Kidney (tissue), 14 donors: Measurements from ENCODE around the gene DISP3. TPM values are rescaled to one million over a fixed set of nuclear protein-coding genes. Genes with fewer than 3 reads are reported as not detected.

Source experiments
- DNase-seq, 5 donors: peaks; one replicate each; pipeline ENCODE4 v3.0.0-alpha.2; 2013 to 2020
- FAIRE-seq: peaks from 2 replicates; lab custom pipeline; 2012; peaks lifted over from hg19 to GRCh38; lab: Jason Lieb, UNC
- H3K27ac ChIP-seq, 2 donors: one replicate each; pipeline ENCODE4 v1.7.0; 2013; ENCODE audit warnings: low read depth in 2 of 2, low read length in 2 of 2, inconsistent platforms in 1 of 2
- H3K27me3 ChIP-seq: one replicate; pipeline ENCODE4 v1.7.1; 2013; ENCODE audit warnings: low read length, inconsistent platforms; ENCODE audit not compliant: control insufficient read depth, insufficient read depth
- H3K36me3 ChIP-seq, 3 donors: one replicate each; pipeline versions ENCODE4 v1.7.0 to v1.7.1; 2013; ENCODE audit warnings: low read length in 3 of 3, control low read depth in 1 of 3, inconsistent platforms in 1 of 3; ENCODE audit not compliant: insufficient read depth in 3 of 3, control insufficient read depth in 2 of 3
- H3K4me1 ChIP-seq, 3 donors: one replicate each; pipeline versions ENCODE4 v1.7.0 to v1.7.1; 2013; ENCODE audit warnings: low read length in 3 of 3, inconsistent platforms in 1 of 3, low read depth in 1 of 3; ENCODE audit not compliant: control insufficient read depth in 2 of 3, insufficient read depth in 2 of 3
- H3K4me3 ChIP-seq, 3 donors: one replicate each; pipeline versions ENCODE4 v1.7.0 to v1.8.1; 2013; ENCODE audit warnings: low read length in 3 of 3, control low read depth in 1 of 3, inconsistent platforms in 1 of 3
- H3K9ac ChIP-seq, 3 donors: one replicate each; pipeline versions ENCODE4 v1.7.0 to v1.7.1; 2013; ENCODE audit warnings: low read length in 3 of 3, control low read depth in 1 of 3, inconsistent platforms in 1 of 3
- H3K9me3 ChIP-seq, 3 donors: one replicate each; pipeline versions ENCODE4 v1.7.0 to v1.7.1; 2013; ENCODE audit warnings: low read length in 3 of 3, control low read depth in 1 of 3, inconsistent platforms in 1 of 3; ENCODE audit not compliant: control insufficient read depth in 2 of 3, insufficient read depth in 1 of 3
- CTCF ChIP-seq: IDR thresholded peaks from 3 replicates; pipeline ENCODE4 v1.5.1; 2012; ENCODE audit warnings: mild to moderate bottlenecking, moderate library complexity, borderline replicate concordance; ENCODE audit not compliant: insufficient read depth; ENCODE audit errors: extremely low read depth
- intact Hi-C: fragments of 100-400 bp; cut with DNase I; formaldehyde crosslinking; loops from one replicate; pipeline ENCODE4 v1.11.1; 2022
- polyA plus RNA-seq: library from polyadenylated mRNA; stranded (reverse); fragments of 350-450 nt; fragmentation: Illumina TruSeq; extraction: RNeasy Lipid Tissue Mini Kit (QIAGEN cat#74804); gene quantifications from one replicate; pipeline ENCODE4 v1.2.3, GENCODE V29; 2014; ENCODE audit warnings: low read depth, low replicate concordance; ENCODE audit not compliant: insufficient read depth
- total RNA-seq: library from RNA; stranded (reverse); fragmentation: NEBNext Ultra II Directional; extraction: Animal tissue kit (Norgen Biotek cat#: 25700); gene quantifications from one replicate; pipeline ENCODE4 v1.2.1, GENCODE V29; 2021
- donor health status: control.
- donor health status: control.
- donor health status: control.
- donor health status: control.
- donor health status: control.
- donor health status: DM: yes; HTN: yes; CAD: no.
- donor health status: Normal renal cell carcinoma (clear cell type).

The DISP3 gene
- total and polyA plus RNA-seq, 2 donors from 2014 or later: 0.19 TPM; not detected in 1

DNA sequence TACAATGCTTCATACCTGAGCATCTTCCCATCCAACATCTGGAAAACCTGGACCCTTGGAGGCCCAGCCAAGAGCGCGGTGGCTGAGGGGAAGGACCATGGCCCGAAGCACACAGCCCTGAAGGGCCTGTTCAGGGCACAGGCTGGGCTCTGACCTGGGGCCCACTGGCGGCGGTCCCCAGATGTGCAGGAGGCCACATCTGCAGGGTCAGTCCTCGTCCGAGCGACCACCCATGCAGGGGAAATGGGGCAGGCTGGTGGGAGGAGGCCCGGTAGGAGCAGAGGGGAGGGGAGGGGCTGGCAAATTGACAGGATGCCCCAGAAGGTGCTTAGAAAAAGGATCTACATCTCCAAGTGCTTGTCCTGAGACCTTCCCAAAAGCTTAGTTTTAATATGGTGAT is 59.9 kb downstream of the DISP3 start:
- TF ChIP-seq CTCF: no peak
- H3K4me1 ChIP-seq: no peaks in the 10 kb centered on the region
- H3K9me3 ChIP-seq: no peaks in the 10 kb centered on the region
- intact Hi-C loops: no loop called here
- no peak overlapping the region for H3K9ac ChIP-seq
- no peak overlapping the region for H3K4me3 ChIP-seq
- FAIRE-seq (no peak), DNase-seq (no peak)
- no peaks in the 10 kb centered on the region for H3K36me3 ChIP-seq
- H3K27ac ChIP-seq: no peak overlapping the region
- no peaks in the 10 kb centered on the region for H3K27me3 ChIP-seq

DNA sequence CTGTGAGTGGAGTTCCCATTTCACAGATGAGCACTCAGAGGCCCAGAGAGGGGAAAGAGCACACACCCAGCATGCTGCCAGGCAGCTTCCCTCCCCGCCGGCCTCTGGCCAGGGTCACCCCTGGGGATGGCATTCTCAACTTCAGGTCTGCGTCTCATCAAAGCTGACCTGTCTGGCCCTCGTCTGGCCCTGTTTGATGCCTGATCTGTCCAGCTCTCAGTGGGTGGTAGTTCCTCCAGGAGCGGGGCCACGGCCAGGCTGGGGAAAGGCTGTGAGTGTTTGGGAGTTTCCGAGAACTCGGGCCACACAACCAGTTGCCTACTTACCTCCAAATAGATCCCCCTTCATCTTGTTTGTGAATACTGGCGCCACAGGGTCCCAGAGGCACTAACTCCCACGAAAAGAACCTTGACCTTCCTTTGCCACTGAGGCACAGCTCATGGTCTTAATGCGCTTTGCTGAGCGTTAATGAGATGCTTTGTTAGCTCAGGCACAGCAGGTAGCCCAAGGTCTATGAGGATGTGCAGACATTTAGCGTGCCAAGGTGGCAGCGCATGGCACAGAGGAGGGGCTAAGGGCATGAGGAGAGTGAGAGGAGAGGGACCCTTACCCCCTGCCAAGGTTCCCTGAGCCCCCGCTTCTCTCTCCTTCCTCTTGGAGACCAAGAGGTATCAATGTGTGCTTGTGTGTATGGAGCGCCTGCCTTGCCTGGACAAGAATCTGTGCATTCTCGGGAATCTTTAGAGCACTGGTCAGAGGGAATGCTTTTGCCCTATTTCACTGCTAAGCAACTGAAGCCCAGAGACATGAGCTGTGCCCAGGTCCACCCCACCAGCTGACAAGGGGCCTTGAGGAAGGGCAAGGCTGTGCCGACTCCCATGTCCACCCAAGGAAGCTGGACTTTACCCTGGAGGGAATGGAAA is 61.2 kb downstream of the DISP3 start:
- intact Hi-C loops: no loop called here
- no peaks in the 10 kb centered on the region for H3K9me3 ChIP-seq
- no peak overlapping the region for H3K9ac ChIP-seq
- no peak overlapping the region for H3K4me3 ChIP-seq
- no peaks in the 10 kb centered on the region for H3K36me3 ChIP-seq
- TF ChIP-seq CTCF: no peak
- H3K27me3 ChIP-seq: no peaks in the 10 kb centered on the region
- H3K4me1 ChIP-seq: no peaks in the 10 kb centered on the region
- no peak for FAIRE-seq
- DNase-seq: no peak
- no peak overlapping the region for H3K27ac ChIP-seq

DNA sequence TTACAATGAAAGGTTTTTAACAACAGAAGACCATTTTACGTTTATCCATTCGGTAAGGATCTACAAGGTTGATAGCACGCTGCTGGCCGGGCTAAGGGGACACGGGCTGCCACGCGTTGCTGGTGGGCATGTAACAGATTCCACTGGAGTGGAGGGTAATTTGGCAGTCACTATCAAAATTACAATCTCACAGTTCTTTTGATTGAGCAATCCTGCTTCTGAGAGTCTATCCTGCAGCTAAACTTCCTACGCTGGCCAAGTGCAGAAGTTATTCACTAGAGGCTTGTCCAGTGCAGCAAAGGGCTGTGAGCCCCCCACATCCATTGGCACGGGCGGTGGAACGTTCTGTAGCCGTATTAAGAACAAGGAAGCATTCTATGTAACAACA is 61.8 kb downstream of the DISP3 start:
- Histone ChIP-seq H3K4me1 (no peaks in the 10 kb centered on the region), H3K27me3 (no peaks in the 10 kb centered on the region), H3K9ac (no peak overlapping the region), H3K36me3 (no peaks in the 10 kb centered on the region), H3K9me3 (no peaks in the 10 kb centered on the region), H3K4me3 (no peak overlapping the region), H3K27ac (no peak overlapping the region)
- intact Hi-C loops: no loop called here
- FAIRE-seq (no peak), DNase-seq (peak in 1 of 5 donors; percentile 40)
- TF ChIP-seq CTCF: no peak
